ENCODE measurements around the gene PRR20G.

PRR20G gene

GRCh38 chr3:127287840-127288239 lies at the start of gene PRR20G:
Gene PRR20G, minus strand, starts transcription at chr3:127288046. Its CDS starts 681 bp downstream, at chr3:127287365.
- H3K9ac ChIP-seq (ENCODE audit: low read length in 2 of 2), result no peak within 1 kb of the TSS
- peaks cover 3 to 4% of the 10 kb centered on the region in 2 donors for H3K27me3 ChIP-seq (ENCODE audit: control insufficient read depth in 1 of 2, insufficient read depth in 2 of 2, low read length in 2 of 2)
- no peaks in the 10 kb centered on the region for H3K36me3 ChIP-seq (ENCODE audit: control insufficient read depth in 2 of 2, insufficient read depth in 2 of 2, low read length in 2 of 2)
- no peak within 1 kb of the TSS for H3K27ac ChIP-seq (ENCODE audit: low read length)
- no peaks in the 10 kb centered on the region for H3K4me1 ChIP-seq (ENCODE audit: control insufficient read depth, insufficient read depth, low read length)
- peaks cover 0 to 2% of the 10 kb centered on the region in 2 donors for H3K9me3 ChIP-seq (ENCODE audit: control insufficient read depth in 2 of 2, low read length in 2 of 2)
- H3K4me3 ChIP-seq (ENCODE audit: low read length in 2 of 2), result no peak within 1 kb of the TSS

GRCh38 chr3:127337001-127337400 lies 49.2 kb upstream of the PRR20G start:
- H3K27ac ChIP-seq (ENCODE audit: low read length), result no peak overlapping the region

GRCh38 chr3:127336101-127336500 lies 48.3 kb upstream of the PRR20G start:
- Histone ChIP-seq H3K9ac (ENCODE audit: low read length in 2 of 2) (no peak overlapping the region), H3K4me3 (ENCODE audit: low read length in 2 of 2) (no peak overlapping the region), H3K9me3 (ENCODE audit: control insufficient read depth in 2 of 2, low read length in 2 of 2) (peaks cover 2 to 6% of the 10 kb centered on the region in 2 donors), H3K27me3 (ENCODE audit: control insufficient read depth in 1 of 2, insufficient read depth in 2 of 2, low read length in 2 of 2) (peaks cover 24 to 38% of the 10 kb centered on the region in 2 donors), H3K27ac (ENCODE audit: low read length) (no peak overlapping the region), H3K36me3 (ENCODE audit: control insufficient read depth in 2 of 2, insufficient read depth in 2 of 2, low read length in 2 of 2) (no peaks in the 10 kb centered on the region), H3K4me1 (ENCODE audit: control insufficient read depth, insufficient read depth, low read length) (peaks cover 3% of the 10 kb centered on the region)

More at GRCh38 chr3:127337001-127337400, 49.2 kb upstream of the PRR20G start:
- Histone ChIP-seq H3K9me3 (ENCODE audit: control insufficient read depth in 2 of 2, low read length in 2 of 2) (peaks cover 2 to 6% of the 10 kb centered on the region in 2 donors), H3K9ac (ENCODE audit: low read length in 2 of 2) (no peak overlapping the region), H3K36me3 (ENCODE audit: control insufficient read depth in 2 of 2, insufficient read depth in 2 of 2, low read length in 2 of 2) (no peaks in the 10 kb centered on the region), H3K27me3 (ENCODE audit: control insufficient read depth in 1 of 2, insufficient read depth in 2 of 2, low read length in 2 of 2) (peaks cover 24 to 39% of the 10 kb centered on the region in 2 donors), H3K4me3 (ENCODE audit: low read length in 2 of 2) (no peak overlapping the region), H3K4me1 (ENCODE audit: control insufficient read depth, insufficient read depth, low read length) (peaks cover 3% of the 10 kb centered on the region)

- Histone ChIP-seq H3K4me3 (ENCODE audit: low read length in 2 of 2) (no peak overlapping the region), H3K9ac (ENCODE audit: low read length in 2 of 2) (no peak overlapping the region), H3K27me3 (ENCODE audit: control insufficient read depth in 1 of 2, insufficient read depth in 2 of 2, low read length in 2 of 2) (peaks cover 0 to 3% of the 10 kb centered on the region in 2 donors), H3K9me3 (ENCODE audit: control insufficient read depth in 2 of 2, low read length in 2 of 2) (peaks cover 3 to 11% of the 10 kb centered on the region in 2 donors), H3K4me1 (ENCODE audit: control insufficient read depth, insufficient read depth, low read length) (no peaks in the 10 kb centered on the region), H3K27ac (ENCODE audit: low read length) (no peak overlapping the region), H3K36me3 (ENCODE audit: control insufficient read depth in 2 of 2, insufficient read depth in 2 of 2, low read length in 2 of 2) (no peaks in the 10 kb centered on the region)
These were observed 42.5 kb upstream of the PRR20G start for GRCh38 chr3:127330385-127330784.

DNA sequence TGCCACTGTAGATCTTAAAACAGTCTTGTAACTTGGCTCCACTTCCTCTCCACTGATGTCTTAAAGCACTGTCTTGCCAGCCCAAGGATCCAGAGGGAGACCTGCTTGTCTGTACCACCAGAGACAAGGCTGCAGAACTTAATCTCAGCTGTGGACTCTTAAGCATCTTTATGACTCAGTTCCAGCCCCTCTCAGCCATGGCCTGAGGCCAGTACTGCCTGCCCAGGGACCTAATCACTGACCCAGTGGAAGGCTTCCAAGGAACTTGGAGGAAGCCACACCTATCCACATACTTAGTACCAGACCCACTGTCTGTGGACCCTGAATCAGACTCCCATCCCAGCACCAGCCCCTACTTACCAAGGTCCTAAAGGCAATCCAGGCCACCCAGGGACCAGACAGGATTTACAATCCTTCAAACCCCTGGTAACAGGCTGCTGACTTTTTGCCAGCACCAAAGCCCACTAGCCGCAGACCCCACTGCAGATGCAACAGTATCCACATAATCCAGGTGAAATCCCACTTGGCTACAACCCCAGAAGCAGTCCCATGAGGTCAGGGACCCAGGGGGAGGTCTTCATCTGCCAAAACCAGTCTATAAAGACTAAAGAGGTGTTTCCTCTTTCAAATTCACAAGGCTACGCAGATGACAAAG lies 41.9 kb upstream of the PRR20G start:
- H3K9ac ChIP-seq (ENCODE audit: low read length in 2 of 2), result no peak overlapping the region
- H3K27ac ChIP-seq (ENCODE audit: low read length), result no peak overlapping the region

DNA sequence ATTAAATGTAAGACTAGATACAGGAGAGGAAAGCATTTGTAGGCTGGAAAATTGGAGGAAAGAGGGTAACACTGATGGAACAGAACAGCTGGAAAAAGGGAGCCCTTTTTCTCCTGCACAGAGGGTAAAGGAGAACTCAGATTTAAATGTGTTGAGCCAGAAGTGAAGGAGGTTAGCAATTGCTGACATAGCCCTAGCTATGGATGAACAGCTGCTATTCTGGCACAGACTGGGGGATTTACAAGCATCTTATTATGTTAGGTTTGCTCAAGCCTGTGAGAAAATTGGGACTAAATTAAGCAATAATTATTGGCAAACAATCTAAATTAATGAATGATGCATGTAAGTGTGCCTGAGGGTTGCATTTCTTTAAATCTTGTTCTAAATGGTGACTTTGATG lies 40.6 kb upstream of the PRR20G start:
- Histone ChIP-seq H3K27me3 (ENCODE audit: control insufficient read depth in 1 of 2, insufficient read depth in 2 of 2, low read length in 2 of 2) (peaks cover 0 to 3% of the 10 kb centered on the region in 2 donors), H3K9me3 (ENCODE audit: control insufficient read depth in 2 of 2, low read length in 2 of 2) (peaks cover 0 to 11% of the 10 kb centered on the region in 2 donors), H3K4me1 (ENCODE audit: control insufficient read depth, insufficient read depth, low read length) (no peaks in the 10 kb centered on the region), H3K27ac (ENCODE audit: low read length) (no peak overlapping the region), H3K36me3 (ENCODE audit: control insufficient read depth in 2 of 2, insufficient read depth in 2 of 2, low read length in 2 of 2) (no peaks in the 10 kb centered on the region), H3K4me3 (ENCODE audit: low read length in 2 of 2) (no peak overlapping the region), H3K9ac (ENCODE audit: low read length in 2 of 2) (no peak overlapping the region)

More for the DNA sequence above, 41.9 kb upstream of the PRR20G start:
- peaks cover 3 to 11% of the 10 kb centered on the region in 2 donors for H3K9me3 ChIP-seq (ENCODE audit: control insufficient read depth in 2 of 2, low read length in 2 of 2)
- H3K4me1 ChIP-seq (ENCODE audit: control insufficient read depth, insufficient read depth, low read length), result no peaks in the 10 kb centered on the region
- H3K27me3 ChIP-seq (ENCODE audit: control insufficient read depth in 1 of 2, insufficient read depth in 2 of 2, low read length in 2 of 2), result peaks cover 0 to 3% of the 10 kb centered on the region in 2 donors
- H3K4me3 ChIP-seq (ENCODE audit: low read length in 2 of 2), result no peak overlapping the region
- no peaks in the 10 kb centered on the region for H3K36me3 ChIP-seq (ENCODE audit: control insufficient read depth in 2 of 2, insufficient read depth in 2 of 2, low read length in 2 of 2)

DNA sequence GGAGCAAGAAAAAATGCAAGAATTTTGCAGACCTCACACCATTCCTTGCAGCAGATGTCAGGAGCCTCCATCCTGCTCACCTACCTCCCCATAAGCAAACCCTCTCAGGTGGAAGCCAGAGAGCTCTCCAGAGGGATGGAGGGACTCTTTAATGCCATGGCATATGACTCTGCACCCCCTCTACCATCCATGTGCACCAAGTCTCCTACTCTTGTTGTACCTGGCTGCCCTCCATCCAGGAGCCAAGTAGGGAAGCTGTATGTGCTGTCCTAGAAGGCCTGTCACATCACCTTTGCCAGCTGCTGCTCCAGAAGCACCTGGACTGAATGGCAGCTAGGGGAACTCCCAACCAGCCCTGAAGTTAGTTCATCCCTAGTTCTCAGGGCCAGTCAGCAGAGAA lies 38.5 kb upstream of the PRR20G start:
- Histone ChIP-seq H3K9ac (ENCODE audit: low read length in 2 of 2) (no peak overlapping the region), H3K36me3 (ENCODE audit: control insufficient read depth in 2 of 2, insufficient read depth in 2 of 2, low read length in 2 of 2) (no peaks in the 10 kb centered on the region), H3K4me1 (ENCODE audit: control insufficient read depth, insufficient read depth, low read length) (no peaks in the 10 kb centered on the region), H3K27ac (ENCODE audit: low read length) (no peak overlapping the region), H3K9me3 (ENCODE audit: control insufficient read depth in 2 of 2, low read length in 2 of 2) (peaks cover 0 to 11% of the 10 kb centered on the region in 2 donors), H3K27me3 (ENCODE audit: control insufficient read depth in 1 of 2, insufficient read depth in 2 of 2, low read length in 2 of 2) (peaks cover 0 to 6% of the 10 kb centered on the region in 2 donors), H3K4me3 (ENCODE audit: low read length in 2 of 2) (no peak overlapping the region)

- Histone ChIP-seq H3K4me1 (ENCODE audit: control insufficient read depth, insufficient read depth, low read length) (no peaks in the 10 kb centered on the region), H3K27me3 (ENCODE audit: control insufficient read depth in 1 of 2, insufficient read depth in 2 of 2, low read length in 2 of 2) (peaks cover 0 to 6% of the 10 kb centered on the region in 2 donors), H3K9ac (ENCODE audit: low read length in 2 of 2) (no peak overlapping the region), H3K9me3 (ENCODE audit: control insufficient read depth in 2 of 2, low read length in 2 of 2) (peaks cover 0 to 12% of the 10 kb centered on the region in 2 donors), H3K36me3 (ENCODE audit: control insufficient read depth in 2 of 2, insufficient read depth in 2 of 2, low read length in 2 of 2) (no peaks in the 10 kb centered on the region), H3K27ac (ENCODE audit: low read length) (no peak overlapping the region), H3K4me3 (ENCODE audit: low read length in 2 of 2) (no peak overlapping the region)
These were observed 37.7 kb upstream of the PRR20G start for GRCh38 chr3:127325629-127325961.

DNA sequence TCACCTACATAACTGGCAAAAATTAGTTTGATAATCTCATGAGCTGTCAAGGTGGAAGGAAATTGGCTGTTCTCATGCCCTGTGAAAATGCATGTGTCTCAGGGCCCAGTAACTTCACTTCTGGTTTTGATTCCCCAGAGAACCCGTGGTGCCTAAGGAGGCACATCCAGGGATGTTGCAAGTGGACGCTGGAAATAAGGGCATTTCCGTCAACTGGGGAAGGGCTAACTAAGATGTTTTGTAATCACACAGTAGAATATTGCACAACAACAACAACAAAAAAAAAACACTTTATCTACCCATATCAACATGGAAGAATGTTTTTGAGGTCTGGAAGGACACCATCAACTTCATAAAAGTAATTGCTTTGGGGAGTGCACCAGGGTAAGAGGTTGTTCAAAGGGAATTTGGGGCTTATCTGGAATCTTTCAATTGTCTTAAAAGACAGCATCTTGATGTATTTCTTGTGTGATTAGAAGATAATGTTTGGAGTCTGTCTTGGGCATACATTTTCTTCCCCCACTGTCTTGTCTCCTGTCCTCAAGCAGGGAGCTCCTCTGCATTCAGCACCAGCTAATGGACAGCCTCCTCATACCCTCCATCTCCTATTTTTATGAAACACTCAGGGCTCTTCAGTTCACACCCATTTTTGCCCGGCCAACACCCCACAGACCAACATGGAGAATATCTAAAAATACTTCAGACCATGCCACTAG lies 37.2 kb upstream of the PRR20G start:
- Histone ChIP-seq H3K4me1 (ENCODE audit: control insufficient read depth, insufficient read depth, low read length) (no peaks in the 10 kb centered on the region), H3K36me3 (ENCODE audit: control insufficient read depth in 2 of 2, insufficient read depth in 2 of 2, low read length in 2 of 2) (no peaks in the 10 kb centered on the region), H3K27me3 (ENCODE audit: control insufficient read depth in 1 of 2, insufficient read depth in 2 of 2, low read length in 2 of 2) (peaks cover 0 to 6% of the 10 kb centered on the region in 2 donors), H3K9ac (ENCODE audit: low read length in 2 of 2) (no peak overlapping the region), H3K27ac (ENCODE audit: low read length) (no peak overlapping the region), H3K4me3 (ENCODE audit: low read length in 2 of 2) (no peak overlapping the region), H3K9me3 (ENCODE audit: control insufficient read depth in 2 of 2, low read length in 2 of 2) (peaks cover 0 to 13% of the 10 kb centered on the region in 2 donors)

GRCh38 chr3:127324076-127324475 lies 36.2 kb upstream of the PRR20G start:
- H3K27me3 ChIP-seq (ENCODE audit: control insufficient read depth in 1 of 2, insufficient read depth in 2 of 2, low read length in 2 of 2), result peaks cover 0 to 4% of the 10 kb centered on the region in 2 donors
- no peak overlapping the region for H3K4me3 ChIP-seq (ENCODE audit: low read length in 2 of 2)
- H3K4me1 ChIP-seq (ENCODE audit: control insufficient read depth, insufficient read depth, low read length), result no peaks in the 10 kb centered on the region
- H3K9ac ChIP-seq (ENCODE audit: low read length in 2 of 2), result no peak overlapping the region
- peaks cover 0 to 6% of the 10 kb centered on the region in 2 donors for H3K9me3 ChIP-seq (ENCODE audit: control insufficient read depth in 2 of 2, low read length in 2 of 2)
- H3K36me3 ChIP-seq (ENCODE audit: control insufficient read depth in 2 of 2, insufficient read depth in 2 of 2, low read length in 2 of 2), result no peaks in the 10 kb centered on the region
- no peak overlapping the region for H3K27ac ChIP-seq (ENCODE audit: low read length)

- peaks cover 0 to 6% of the 10 kb centered on the region in 2 donors for H3K9me3 ChIP-seq (ENCODE audit: control insufficient read depth in 2 of 2, low read length in 2 of 2)
- no peak overlapping the region for H3K9ac ChIP-seq (ENCODE audit: low read length in 2 of 2)
- no peaks in the 10 kb centered on the region for H3K4me1 ChIP-seq (ENCODE audit: control insufficient read depth, insufficient read depth, low read length)
- no peak overlapping the region for H3K27ac ChIP-seq (ENCODE audit: low read length)
- peaks cover 0 to 4% of the 10 kb centered on the region in 2 donors for H3K27me3 ChIP-seq (ENCODE audit: control insufficient read depth in 1 of 2, insufficient read depth in 2 of 2, low read length in 2 of 2)
- H3K4me3 ChIP-seq (ENCODE audit: low read length in 2 of 2), result no peak overlapping the region
- H3K36me3 ChIP-seq (ENCODE audit: control insufficient read depth in 2 of 2, insufficient read depth in 2 of 2, low read length in 2 of 2), result no peaks in the 10 kb centered on the region
These were observed 35.7 kb upstream of the PRR20G start for GRCh38 chr3:127323581-127323980.
